Keratinocyte (primary cell): ENCODE measurements around the gene VPS26A. TPM values are rescaled to one million over a fixed set of nuclear protein-coding genes. Genes with fewer than 3 reads are reported as not detected.

Experiments used
- DNase-seq: peaks from one replicate; pipeline ENCODE4 v3.0.0-alpha.2; 2011; ENCODE audit warnings: low read depth, missing footprints, low spot score
- FAIRE-seq: peaks from 2 replicates; lab custom pipeline; 2011; peaks lifted over from hg19 to GRCh38; lab: Jason Lieb, UNC
- H2AFZ ChIP-seq: 2 replicates; pipeline ENCODE4 v1.6.0; 2012; ENCODE audit warnings: low read length, control low read depth, inconsistent platforms; ENCODE audit not compliant: control insufficient read depth
- H3K27ac ChIP-seq: 2 replicates; pipeline ENCODE4 v1.5.1; 2011; ENCODE audit warnings: low read length; ENCODE audit not compliant: control insufficient read depth, insufficient read depth
- H3K27me3 ChIP-seq: 3 replicates; pipeline ENCODE4 v1.6.0; 2011; ENCODE audit warnings: low read length; ENCODE audit not compliant: control insufficient read depth, insufficient read depth; ENCODE audit errors: extremely low read depth
- H3K36me3 ChIP-seq, 2 experiments: 2 replicates in 1 of 2; 3 replicates in 1 of 2; pipeline ENCODE4 v1.5.1; 2011; ENCODE audit warnings: low read length in 2 of 2, mild to moderate bottlenecking in 1 of 2; ENCODE audit not compliant: control insufficient read depth in 2 of 2, insufficient read depth in 2 of 2; ENCODE audit errors: extremely low read depth in 1 of 2
- H3K4me1 ChIP-seq: 3 replicates; pipeline ENCODE4 v1.5.1; 2011; ENCODE audit warnings: low read length; ENCODE audit not compliant: control insufficient read depth, insufficient read depth; ENCODE audit errors: extremely low read depth
- H3K4me2 ChIP-seq: 3 replicates; pipeline ENCODE4 v1.6.0; 2011; ENCODE audit warnings: low read depth, low read length; ENCODE audit not compliant: control insufficient read depth, insufficient read depth; ENCODE audit errors: extremely low read depth
- H3K4me3 ChIP-seq, 3 experiments: fragments of 200-600 bp in 1 of 3; sonication (generic) in 1 of 3; 2 replicates in 2 of 3; 3 replicates in 1 of 3; pipeline ENCODE4 v1.5.1; 2011 to 2016; ENCODE audit warnings: low read length in 3 of 3, mild to moderate bottlenecking in 3 of 3, control low read depth in 2 of 3, inconsistent platforms in 1 of 3, low read depth in 1 of 3, mixed read lengths in 1 of 3, mixed run types in 1 of 3, moderate library complexity in 1 of 3; ENCODE audit not compliant: control insufficient read depth in 2 of 3, insufficient read depth in 2 of 3; ENCODE audit errors: extremely low read depth in 1 of 3
- H3K79me2 ChIP-seq: 2 replicates; pipeline ENCODE4 v1.6.0; 2012; ENCODE audit warnings: low read length; ENCODE audit not compliant: control insufficient read depth, insufficient read depth
- H3K9ac ChIP-seq: 3 replicates; pipeline ENCODE4 v1.6.0; 2011; ENCODE audit warnings: low read length; ENCODE audit not compliant: control insufficient read depth, insufficient read depth; ENCODE audit errors: extremely low read depth
- H3K9me1 ChIP-seq: 3 replicates; pipeline ENCODE4 v1.6.0; 2011; ENCODE audit warnings: low read length; ENCODE audit not compliant: control insufficient read depth, insufficient read depth; ENCODE audit errors: extremely low read depth
- H3K9me3 ChIP-seq: 2 replicates; pipeline ENCODE4 v1.5.1; 2012; ENCODE audit warnings: low read depth, low read length; ENCODE audit not compliant: control insufficient read depth
- H4K20me1 ChIP-seq: 3 replicates; pipeline ENCODE4 v1.6.0; 2011; ENCODE audit warnings: low read length; ENCODE audit not compliant: control insufficient read depth, insufficient read depth; ENCODE audit errors: extremely low read depth
- EZH2 ChIP-seq: IDR thresholded peaks from one replicate; pipeline ENCODE4 v1.6.1; 2012; ENCODE audit warnings: inconsistent platforms, mild to moderate bottlenecking, low read length, moderate library complexity
- dilution Hi-C: fragments of 300-500 bp; cut with MboI; formaldehyde crosslinking; loops from one replicate; pipeline ENCODE4 v1.7.0; 2020; ENCODE audit warnings: low sequenced_read_pairs; ENCODE audit not compliant: extremely low pct_ligation_motif_present
- polyA plus RNA-seq, 5 experiments: library from polyadenylated mRNA; depleted of rRNA in 3 of 5; stranded (reverse) in 3 of 5; stranded (forward) in 1 of 5; unstranded in 1 of 5; fragments of >200 nt; gene quantifications; 1 replicate in 1 of 5; 2 replicates in 3 of 5; 3 replicates in 1 of 5; pipeline versions ENCODE4 v1.2.1 to v1.2.3, GENCODE V29; 2011 to 2012; ENCODE audit warnings: missing spikeins in 2 of 5, low read depth in 1 of 5, low replicate concordance in 1 of 5
- TF ChIP-seq, protein P1 (sequence below), 3 experiments: IDR thresholded peaks in 1 of 3; conservative IDR thresholded peaks in 1 of 3; optimal IDR thresholded peaks in 1 of 3; 2 replicates in 2 of 3; 3 replicates in 1 of 3; pipeline versions ENCODE3 to v1.5.1; 2011; ENCODE audit warnings: low read length in 3 of 3, mild to moderate bottlenecking in 3 of 3, moderate library complexity in 2 of 3, control low read depth in 1 of 3, inconsistent platforms in 1 of 3; ENCODE audit not compliant: insufficient read depth in 2 of 3; ENCODE audit errors: extremely low read depth in 1 of 3

The VPS26A gene
- polyA plus RNA-seq, 1 donor (not counting 4 experiments of a cell fraction or from before 2014, with no cell fraction given), result 64.3 TPM

DNA sequence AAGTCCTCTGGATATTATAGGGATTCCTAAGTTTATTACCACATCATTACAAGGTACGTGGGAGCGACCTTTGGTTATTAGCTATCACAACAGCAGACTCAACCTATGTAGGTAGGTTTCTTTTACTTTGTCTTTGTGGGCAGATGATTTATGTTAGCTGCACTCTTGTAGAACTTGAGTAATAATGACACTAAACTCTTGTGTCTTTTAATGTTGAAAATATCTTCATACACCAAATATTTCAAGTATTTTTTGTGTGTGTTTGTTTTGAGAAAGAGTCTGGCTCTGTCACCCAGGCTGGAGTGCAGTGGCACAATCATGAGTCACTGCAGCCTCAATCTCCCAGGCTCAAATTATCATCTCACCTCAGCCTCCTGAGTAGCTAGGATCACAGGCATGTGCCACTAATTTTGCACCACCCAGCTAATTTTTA lies 36.8 kb downstream of the VPS26A start:
- Histone ChIP-seq H2AFZ (no peak overlapping the region), H3K4me1 (no peaks in the 10 kb centered on the region), H3K27me3 (no peaks in the 10 kb centered on the region), H3K4me3 (no peak overlapping the region), H3K9me3 (no peaks in the 10 kb centered on the region), H3K9me1 (no peaks in the 10 kb centered on the region), H3K4me2 (no peak overlapping the region), H3K36me3 (peaks cover 6% of the 10 kb centered on the region in 2 experiments), H3K27ac (no peak overlapping the region), H3K9ac (no peak overlapping the region), H4K20me1 (no peaks in the 10 kb centered on the region), H3K79me2 (no peaks in the 10 kb centered on the region)
- no peak for DNase-seq
- TF ChIP-seq EZH2, result no peak
- TF ChIP-seq, protein P1, sequence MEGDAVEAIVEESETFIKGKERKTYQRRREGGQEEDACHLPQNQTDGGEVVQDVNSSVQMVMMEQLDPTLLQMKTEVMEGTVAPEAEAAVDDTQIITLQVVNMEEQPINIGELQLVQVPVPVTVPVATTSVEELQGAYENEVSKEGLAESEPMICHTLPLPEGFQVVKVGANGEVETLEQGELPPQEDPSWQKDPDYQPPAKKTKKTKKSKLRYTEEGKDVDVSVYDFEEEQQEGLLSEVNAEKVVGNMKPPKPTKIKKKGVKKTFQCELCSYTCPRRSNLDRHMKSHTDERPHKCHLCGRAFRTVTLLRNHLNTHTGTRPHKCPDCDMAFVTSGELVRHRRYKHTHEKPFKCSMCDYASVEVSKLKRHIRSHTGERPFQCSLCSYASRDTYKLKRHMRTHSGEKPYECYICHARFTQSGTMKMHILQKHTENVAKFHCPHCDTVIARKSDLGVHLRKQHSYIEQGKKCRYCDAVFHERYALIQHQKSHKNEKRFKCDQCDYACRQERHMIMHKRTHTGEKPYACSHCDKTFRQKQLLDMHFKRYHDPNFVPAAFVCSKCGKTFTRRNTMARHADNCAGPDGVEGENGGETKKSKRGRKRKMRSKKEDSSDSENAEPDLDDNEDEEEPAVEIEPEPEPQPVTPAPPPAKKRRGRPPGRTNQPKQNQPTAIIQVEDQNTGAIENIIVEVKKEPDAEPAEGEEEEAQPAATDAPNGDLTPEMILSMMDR (optimal IDR thresholded peaks at IDR 0.05 in 1 of 3, IDR thresholded peaks at IDR 0.05 in 1 of 3, conservative IDR thresholded peaks at IDR 0.05 in 1 of 3; ENCODE audit: extremely low read depth in 1 of 3, insufficient read depth in 2 of 3, low read length in 3 of 3), result no peak
- dilution Hi-C loops, result no loop called here
- no peak for FAIRE-seq

DNA sequence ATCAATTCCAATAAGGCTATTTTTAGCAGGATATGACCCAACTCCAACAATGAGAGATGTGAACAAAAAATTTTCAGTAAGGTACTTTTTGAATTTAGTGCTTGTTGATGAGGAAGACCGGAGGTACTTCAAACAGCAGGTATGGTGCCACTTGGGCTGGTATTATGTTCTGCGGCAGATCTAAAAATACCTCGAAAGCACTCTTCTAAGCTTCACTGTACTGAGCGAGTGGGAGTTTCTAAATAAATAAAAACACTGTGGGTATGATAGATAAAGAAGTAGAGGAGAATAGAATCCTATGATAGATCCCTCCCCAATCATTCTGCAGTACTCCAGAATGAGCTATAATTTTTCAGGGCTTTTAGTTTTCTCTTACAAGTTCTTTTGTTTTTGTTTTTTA lies 44.5 kb downstream of the VPS26A start:
- Histone ChIP-seq H2AFZ (no peak overlapping the region), H3K9ac (no peak overlapping the region), H4K20me1 (no peaks in the 10 kb centered on the region), H3K36me3 (peaks cover 13% of the 10 kb centered on the region in 2 experiments), H3K27me3 (no peaks in the 10 kb centered on the region), H3K9me3 (no peaks in the 10 kb centered on the region), H3K9me1 (no peaks in the 10 kb centered on the region), H3K4me3 (no peak overlapping the region), H3K4me2 (no peak overlapping the region), H3K4me1 (no peaks in the 10 kb centered on the region), H3K79me2 (no peaks in the 10 kb centered on the region), H3K27ac (no peak overlapping the region)
- TF ChIP-seq EZH2, result no peak
- TF ChIP-seq, protein P1 (optimal IDR thresholded peaks at IDR 0.05 in 1 of 3, IDR thresholded peaks at IDR 0.05 in 1 of 3, conservative IDR thresholded peaks at IDR 0.05 in 1 of 3; ENCODE audit: extremely low read depth in 1 of 3, insufficient read depth in 2 of 3, low read length in 3 of 3), result no peak
- no peak for FAIRE-seq
- dilution Hi-C loops, result no loop called here
- DNase-seq, result no peak
